OCI-M2 (cell line): Measurements from ENCODE around the gene GMIP.

Source experiments
- DNase-seq: peaks from one replicate; lab custom pipeline; 2025; ENCODE audit not compliant: unreplicated experiment; lab: John Stamatoyannopoulos, UW

Gene GMIP

GRCh38 chr19:19659646-19660245, 16.3 kb upstream of the GMIP start:
- DNase-seq: no peak

- no peak for DNase-seq
These were observed 13.9 kb upstream of the GMIP start for GRCh38 chr19:19657397-19657783.

GRCh38 chr19:19656451-19657396, 13.3 kb upstream of the GMIP start:
- DNase-seq: no peak

- no peak for DNase-seq
These were observed 12.3 kb upstream of the GMIP start for GRCh38 chr19:19655641-19656343.

- no peak for DNase-seq
These were observed 11.7 kb upstream of the GMIP start for GRCh38 chr19:19655051-19655594.

GRCh38 chr19:19654441-19654840, 11.0 kb upstream of the GMIP start:
- no peak for DNase-seq

- no peak for DNase-seq
These were observed 10.2 kb upstream of the GMIP start for GRCh38 chr19:19653597-19654147.

- DNase-seq: no peak
These were observed 9.2 kb upstream of the GMIP start for GRCh38 chr19:19652482-19653295.

GRCh38 chr19:19651076-19651475, 7.6 kb upstream of the GMIP start:
- DNase-seq: no peak

- no peak for DNase-seq
These were observed 6.9 kb upstream of the GMIP start for GRCh38 chr19:19650331-19650730.

- no peak for DNase-seq
These were observed 6.1 kb upstream of the GMIP start for GRCh38 chr19:19649580-19649995.

GRCh38 chr19:19649155-19649554, 5.7 kb upstream of the GMIP start:
- no peak for DNase-seq

- no peak for DNase-seq
These were observed 3.8 kb upstream of the GMIP start for GRCh38 chr19:19647037-19647835.

- DNase-seq: no peak
These were observed 1.9 kb upstream of the GMIP start for GRCh38 chr19:19645233-19645870.

GRCh38 chr19:19644054-19644388, 564 bp upstream of the GMIP start:
- no peak for DNase-seq

- no peak for DNase-seq
These were observed 825 bp downstream of the GMIP start for GRCh38 chr19:19642506-19643157.

GRCh38 chr19:19637523-19638251, 5.8 kb downstream of the GMIP start:
- DNase-seq: no peak

- no peak for DNase-seq
These were observed 6.3 kb downstream of the GMIP start for GRCh38 chr19:19637186-19637522.
